Esophagus squamous epithelium (tissue), 4 donors: ENCODE results near the gene ABCD3.
"Not testable (repeated sequence)": the region's sequence is repeated elsewhere in the genome, so short reads cannot be mapped to it uniquely, and the experiment has no call there.

Experiments
- CTCF ChIP-seq, 6 experiments: fragments of 450-650 bp in 4 of 6; fragments of 200-600 bp in 2 of 6; sonication (generic) in 2 of 6; IDR thresholded peaks; one replicate each; pipeline ENCODE4 v1.5.1; 2016 to 2019; ENCODE audit warnings: antibody characterized with exemption in 6 of 6, mild to moderate bottlenecking in 4 of 6, moderate library complexity in 4 of 6
- POLR2A ChIP-seq, 4 donors: fragments of 450-650 bp; IDR thresholded peaks; one replicate each; pipeline ENCODE4 v1.6.1; 2017; ENCODE audit warnings: antibody characterized with exemption in 4 of 4, mild to moderate bottlenecking in 4 of 4, moderate library complexity in 3 of 4

DNA sequence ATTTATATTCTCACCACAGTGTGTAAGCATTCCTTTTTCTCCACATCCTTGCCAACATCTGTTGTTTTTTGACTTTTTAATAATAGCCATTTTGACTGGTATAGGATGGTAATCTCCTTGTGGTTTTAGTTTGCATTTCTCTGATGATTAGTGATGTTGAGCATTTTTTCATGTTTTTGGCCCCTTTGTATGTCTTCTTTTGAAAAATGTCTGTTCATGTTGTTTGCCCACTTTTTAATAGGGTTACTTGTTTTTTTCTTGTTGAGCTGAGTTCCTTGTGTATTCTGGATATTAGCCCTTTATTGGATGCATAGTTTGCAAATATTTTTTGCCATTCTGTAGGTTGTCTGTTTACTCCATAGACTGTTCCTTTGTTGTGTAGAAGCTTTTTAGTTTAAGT lies 24.9 kb downstream of the ABCD3 start:
- not testable (repeated sequence) for TF ChIP-seq POLR2A, CTCF (IDR thresholded peaks at IDR 0.05)
